K562 (cell line): Measurements from ENCODE around the gene PSORS1C1. TPM values are rescaled to one million over a fixed set of nuclear protein-coding genes. Genes with fewer than 3 reads are reported as not detected.
A peak's percentile ranks its signal among the peaks of the same experiment; 100 is the strongest.

ENCODE experiments used
- ATAC-seq: fragments of 200-7000 bp; cut with Tn5 transposase; 3 replicates; pipeline ENCODE4 v1.9.1; 2020; ENCODE audit warnings: moderate library complexity
- BruUV-seq: library from RNA; stranded (reverse); fragments of 400-500 nt; replicated peaks from 2 replicates; lab custom pipeline; 2021; lab: Mats Ljungman, UMichigan
- CTCF ChIA-PET: fragments of 300-600 bp; formaldehyde crosslinking; extraction: SDS; loops from one replicate; lab custom pipeline; 2021; ENCODE audit warnings: low intra/inter-chr PET ratio; lab: Yijun Ruan, JAX
- POLR2A ChIA-PET: fragments of 300-600, 350-650 bp; sonication (Branson Sonifier 250); formaldehyde crosslinking; extraction: SDS; loops from one replicate; lab custom pipeline; 2021; ENCODE audit warnings: antibody characterized with exemption, inconsistent platforms; lab: Yijun Ruan, JAX
- DNase-seq, 4 experiments: peaks; one replicate each; pipeline versions ENCODE4 v3.0.0 to v3.0.0-alpha.2; 2011 to 2018; ENCODE audit warnings: low spot score in 3 of 4, mixed read lengths in 3 of 4; ENCODE audit errors: extremely low read depth in 1 of 4
- FAIRE-seq: peaks from 2 replicates; lab custom pipeline; 2011; peaks lifted over from hg19 to GRCh38; lab: Jason Lieb, UNC
- H2AFZ ChIP-seq: 2 replicates; pipeline ENCODE4 v1.6.0; 2011; ENCODE audit warnings: low read depth, low read length, control low read depth, inconsistent platforms
- H3K27ac ChIP-seq: fragments of 200-600 bp; 3 replicates; pipeline ENCODE4 v1.8.0; 2011; ENCODE audit warnings: low read depth, mild to moderate bottlenecking, control low read depth, inconsistent platforms, low read length, moderate library complexity, mixed read lengths; ENCODE audit errors: extremely low read depth
- H3K27me3 ChIP-seq, 2 experiments: fragments of 300-600 bp in 1 of 2; 2 replicates in 1 of 2; 3 replicates in 1 of 2; pipeline versions ENCODE4 v1.6.0 to v1.8.0; 2011; ENCODE audit warnings: inconsistent platforms in 2 of 2, low read length in 2 of 2, mild to moderate bottlenecking in 1 of 2, mixed read lengths in 1 of 2, moderate library complexity in 1 of 2; ENCODE audit not compliant: control insufficient read depth in 2 of 2, insufficient read depth in 2 of 2
- H3K36me3 ChIP-seq: fragments of 300-600 bp; 3 replicates; pipeline ENCODE4 v1.8.0; 2011; ENCODE audit warnings: mild to moderate bottlenecking, low read length, inconsistent platforms; ENCODE audit not compliant: control insufficient read depth, insufficient read depth
- H3K4me1 ChIP-seq, 2 experiments: fragments of 200-600 bp in 1 of 2; replicated peaks in 1 of 2; 2 replicates in 1 of 2; 3 replicates in 1 of 2; pipeline versions ENCODE4 v1.5.1 to v1.8.0; 2011; ENCODE audit warnings: inconsistent platforms in 2 of 2, low read length in 2 of 2, mild to moderate bottlenecking in 1 of 2, mixed read lengths in 1 of 2, moderate library complexity in 1 of 2; ENCODE audit not compliant: control insufficient read depth in 2 of 2, insufficient read depth in 2 of 2
- H3K4me2 ChIP-seq: 2 replicates; pipeline ENCODE4 v1.6.1; 2011; ENCODE audit warnings: low read length, control low read depth, inconsistent platforms, mixed read lengths; ENCODE audit not compliant: insufficient read depth
- H3K4me3 ChIP-seq: fragments of 200-600 bp; sonication (generic), shearing (Covaris generic); 2 replicates; pipeline ENCODE4 v1.5.1; 2016; ENCODE audit warnings: control low read depth, inconsistent platforms
- H3K79me2 ChIP-seq: fragments of 200-600 bp; 3 replicates; pipeline ENCODE4 v1.8.0; 2011; ENCODE audit warnings: low read length, inconsistent platforms; ENCODE audit not compliant: control insufficient read depth, insufficient read depth
- H3K9ac ChIP-seq, 2 experiments: 2 replicates each; pipeline versions ENCODE4 v1.6.0 to v1.6.1; 2011; ENCODE audit warnings: low read depth in 2 of 2, low read length in 2 of 2, control low read depth in 1 of 2, inconsistent platforms in 1 of 2, mild to moderate bottlenecking in 1 of 2, mixed read lengths in 1 of 2; ENCODE audit not compliant: insufficient read depth in 1 of 2
- H3K9me1 ChIP-seq: one replicate; pipeline ENCODE4 v1.6.0; 2011; ENCODE audit warnings: inconsistent platforms, mild to moderate bottlenecking, low read length, moderate library complexity; ENCODE audit not compliant: control insufficient read depth, insufficient read depth
- H3K9me3 ChIP-seq: replicated peaks from 2 replicates; pipeline ENCODE4 v1.5.1; 2011; ENCODE audit warnings: low read depth, low read length, inconsistent platforms; ENCODE audit not compliant: control insufficient read depth, insufficient read depth
- H4K20me1 ChIP-seq: replicated peaks from 2 replicates; pipeline ENCODE4 v1.6.1; 2011; ENCODE audit warnings: low read length, inconsistent platforms, mixed read lengths; ENCODE audit not compliant: control insufficient read depth, insufficient read depth
- NCOA2 ChIP-seq, 2 experiments: fragments of 450-650 bp; IDR thresholded peaks; 2 replicates each; pipeline ENCODE4 v1.6.1; 2018; ENCODE audit warnings: mild to moderate bottlenecking in 2 of 2, moderate library complexity in 1 of 2; ENCODE audit not compliant: partially characterized antibody in 2 of 2
- NRF1 ChIP-seq, 2 experiments: fragments of 450-650 bp; IDR thresholded peaks in 1 of 2; conservative IDR thresholded peaks in 1 of 2; 2 replicates each; pipeline ENCODE4 v1.6.1; 2014; ENCODE audit warnings: mild to moderate bottlenecking in 2 of 2
- SOX6 ChIP-seq: fragments of 450-650 bp; IDR thresholded peaks from 2 replicates; pipeline ENCODE4 v1.6.1; 2014; ENCODE audit warnings: mild to moderate bottlenecking
- SUPT5H ChIP-seq: fragments of 450-650 bp; IDR thresholded peaks from 2 replicates; pipeline ENCODE4 v1.6.1; 2016
- ZNF121 ChIP-seq: sonication (generic); formaldehyde crosslinking; conservative IDR thresholded peaks from 2 replicates; pipeline ENCODE4 v1.8.0; 2022; ENCODE audit warnings: missing genetic modification reagents
- WGBS: fragments of 100-300 bp; shearing (Covaris generic); methylation state at CpG from one replicate; pipeline ENCODE4 v1.1.6; 2016; ENCODE audit warnings: low coverage, mixed read lengths; ENCODE audit not compliant: insufficient coverage; ENCODE audit errors: missing lambda C conversion rate; 5-methylcytosine and 5-hydroxymethylcytosine counted together
- in situ Hi-C: fragments of 300-500 bp; cut with MboI; formaldehyde crosslinking; loops from 4 replicates; pipeline ENCODE4 v1.15.0; 2018; ENCODE audit warnings: inconsistent platforms, mixed read lengths
- intact Hi-C: fragments of 100-400 bp; cut with micrococcal nuclease; formaldehyde crosslinking; loops from 2 replicates; pipeline ENCODE4 v1.14.2; 2022
- polyA plus RNA-seq, 8 experiments: library from polyadenylated mRNA; depleted of rRNA in 4 of 8; stranded (reverse) in 5 of 8; unstranded in 3 of 8; fragments of >200 nt; fragmentation: Nextera tagmentation in 2 of 8; fragmentation: Illumina TruSeq in 1 of 8; extraction: Ambion mirVana in 2 of 8; extraction: Trizol in 1 of 8; gene quantifications; 2 replicates each; pipeline versions ENCODE4 v1.2.1 to v1.2.3, GENCODE V29; 2011 to 2014; ENCODE audit warnings: inconsistent platforms in 1 of 8, missing spikeins in 1 of 8
- total RNA-seq, 7 experiments: library from RNA; depleted of rRNA in 6 of 7; stranded (reverse); fragments of >200 nt in 6 of 7; fragmentation: Illumina TruSeq in 2 of 7; extraction: Trizol in 2 of 7; gene quantifications; 2 replicates each; pipeline versions ENCODE4 v1.2.1 to v1.2.3, GENCODE V29; 2011 to 2021; ENCODE audit warnings: low replicate concordance in 1 of 7

PSORS1C1 gene
- total and polyA plus RNA-seq, 9 of the 15 experiments (the other 6 are each of a cell fraction or from before 2014, with no cell fraction given): 0.11 TPM; not detected in 8

- Histone ChIP-seq H3K27me3 (peaks cover 19 to 57% of the 10 kb centered on the region in 2 experiments), H3K4me2 (no peak overlapping the region), H3K9me1 (no peaks in the 10 kb centered on the region), H2AFZ (no peak overlapping the region), H3K9ac (no peak overlapping the region), H3K4me1 (peaks cover 6 to 8% of the 10 kb centered on the region in 2 experiments; a peak in 4 of 5 replicates), H3K9me3 (no peaks in the 10 kb centered on the region), H4K20me1 (peaks cover 11% of the 10 kb centered on the region; the same call in 1 of the 2 replicates), H3K27ac (no peak overlapping the region), H3K36me3 (no peaks in the 10 kb centered on the region), H3K79me2 (no peaks in the 10 kb centered on the region), H3K4me3 (no peak overlapping the region)
- no peak for FAIRE-seq
- intact Hi-C loops (no loop called here), in situ Hi-C loops (no loop called here)
- WGBS: 3% methylated on average over 3 of the region's 3 CpGs
- no peak for DNase-seq
- POLR2A ChIA-PET: interaction anchor here (0.8 kb wide), 1 partner anchor 16 kb away, joined by 3 read pairs; no protein-coding TSS in a partner anchor
- no TSS peak for BruUV-seq
- CTCF ChIA-PET: interaction anchor here (0.6 kb wide), 1 partner anchor 660 kb away, joined by 4 read pairs; no protein-coding TSS in a partner anchor
- peak; percentile 54; the same call in 1 of the 2 replicates for TF ChIP-seq ZNF121 (CRISPR knock-in tag)
- TF ChIP-seq SUPT5H: no peak
- no peak for ATAC-seq
Measured at GRCh38 chr6:31130751-31131150, 16.2 kb downstream of the PSORS1C1 start.

DNA sequence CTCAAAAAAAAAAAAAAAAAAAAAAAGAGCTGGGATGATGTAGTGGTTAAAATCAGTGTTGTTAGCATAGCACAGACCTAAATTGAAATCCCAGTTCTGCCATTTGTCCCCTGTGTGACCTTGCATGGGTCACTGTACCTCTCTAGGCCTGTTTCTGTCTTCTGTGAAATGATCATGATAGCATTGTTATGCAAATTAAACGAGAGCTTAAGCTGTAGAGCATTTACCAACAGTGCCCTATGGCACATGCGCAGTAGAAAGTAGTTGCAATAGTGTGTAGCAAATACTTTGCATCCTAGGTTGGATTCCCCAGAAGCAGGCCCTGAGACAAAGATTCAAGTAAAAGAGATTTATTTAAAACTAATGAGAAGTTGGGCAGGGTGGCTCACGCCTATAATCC is 17.0 kb downstream of the PSORS1C1 start:
- Histone ChIP-seq H3K27me3 (peaks cover 20 to 53% of the 10 kb centered on the region in 2 experiments), H3K4me1 (peaks cover 3 to 6% of the 10 kb centered on the region in 2 experiments; a peak in 4 of 5 replicates), H3K79me2 (no peaks in the 10 kb centered on the region), H4K20me1 (peaks cover 7% of the 10 kb centered on the region; the same call in 1 of the 2 replicates), H3K9ac (no peak overlapping the region), H3K9me1 (no peaks in the 10 kb centered on the region)
- 11% methylated on average over 3 of the region's 3 CpGs for WGBS
- no peak for DNase-seq
- intact Hi-C loops (no loop called here), in situ Hi-C loops (no loop called here)
- CTCF ChIA-PET: interaction anchor here (0.6 kb wide), 1 partner anchor 21 kb away, joined by 3 read pairs; no protein-coding TSS in a partner anchor
- POLR2A ChIA-PET: interaction anchor here (0.6 to 1.2 kb wide), 3 partner anchors 11 to 66 kb away, joined by 3 to 5 read pairs (median 4); partner anchors contain the start of gene TCF19
- TF ChIP-seq SOX6: 0 out of 2 replicates have a peak, but pooled peaks have one; percentile 33
- TF ChIP-seq NRF1 (conservative IDR thresholded peaks at IDR 0.05 in 1 of 2, IDR thresholded peaks at IDR 0.05 in 1 of 2): peak in 1 of 2 experiments; percentile 33; a peak in 2 of 4 replicates
- no peak for TF ChIP-seq NCOA2 (IDR thresholded peaks at IDR 0.05; ENCODE audit: partially characterized antibody in 2 of 2)
- TF ChIP-seq, all 486 proteins: peak for 2
- no peak overlapping the region for H2AFZ ChIP-seq
- ATAC-seq: no peak
- H3K36me3 ChIP-seq: no peaks in the 10 kb centered on the region
- H3K4me3 ChIP-seq: no peak overlapping the region
- H3K9me3 ChIP-seq: no peaks in the 10 kb centered on the region
- no peak for FAIRE-seq
- no peak overlapping the region for H3K4me2 ChIP-seq
- no peak overlapping the region for H3K27ac ChIP-seq
- BruUV-seq: no TSS peak
